ENCODE results near the gene ZNF350.
"Not testable (repeated sequence)": the region's sequence is repeated elsewhere in the genome, so short reads cannot be mapped to it uniquely, and the experiment has no call there.

ZNF350 gene
- 25.2 to 36.2 (median 29.4) reads per million in 3 donors for total RNA-seq

DNA sequence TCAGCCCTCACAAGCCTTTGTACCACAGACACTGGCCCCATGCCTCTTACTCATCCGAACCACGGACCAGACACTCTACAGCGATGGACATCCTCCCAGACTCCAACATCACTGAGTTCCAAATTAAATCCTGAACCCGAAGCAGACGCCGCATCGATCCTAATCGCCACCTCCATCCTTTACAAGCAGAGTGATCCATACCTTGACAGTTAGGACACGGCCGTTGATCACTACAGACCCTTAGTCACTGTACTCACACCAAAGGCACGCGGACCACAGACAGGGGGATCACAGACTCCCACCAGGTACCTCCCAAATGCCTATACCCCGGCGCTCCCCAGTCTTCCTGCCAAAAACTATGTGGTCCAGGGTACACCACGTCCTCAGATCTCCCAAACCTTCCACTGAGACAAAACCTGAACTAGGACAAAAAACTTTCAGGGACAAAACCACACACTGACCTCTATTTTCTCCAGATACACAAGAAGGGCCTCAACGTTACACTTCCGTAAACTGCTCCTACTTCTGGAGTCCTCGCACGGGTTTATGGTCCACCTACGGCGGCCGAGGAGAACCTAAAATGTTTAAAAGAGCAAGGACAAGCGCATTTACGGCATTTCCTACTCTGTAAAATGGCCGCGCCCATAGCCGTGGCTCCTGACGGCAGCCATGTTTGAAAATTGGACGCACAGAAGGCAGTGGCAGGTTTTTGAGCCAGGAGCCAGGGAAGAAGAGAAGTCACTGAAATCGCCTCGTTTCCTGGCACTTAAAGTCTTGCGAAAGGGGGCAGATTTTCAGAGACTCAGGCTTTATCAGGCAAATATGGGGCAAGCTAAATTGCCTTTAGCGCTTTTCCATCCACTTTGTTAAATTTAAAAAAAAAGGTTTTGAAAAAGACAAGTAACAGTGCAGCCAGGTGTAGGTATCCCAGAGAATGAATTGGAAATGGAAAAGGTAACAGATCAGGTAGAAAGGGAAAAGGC is at the start of gene ZNF350:
ZNF350 (minus strand) TSS at position 532 of the 983 bp plus-strand sequence. CDS start 12,480 bp downstream, outside the sequence.
- Histone ChIP-seq H3K27me3 (replicated peaks; ENCODE audit: control insufficient read depth, insufficient read depth, low read length, poor library complexity, severe bottlenecking) (no peaks in the 10 kb centered on the region), H3K27ac (ENCODE audit: insufficient read depth, low read length, poor library complexity, severe bottlenecking) (peak within 1 kb of the TSS; percentile 65), H3K36me3 (ENCODE audit: control insufficient read depth, insufficient read depth, low read length) (peaks cover under 1% of the 10 kb centered on the region), H3K4me3 (ENCODE audit: insufficient read depth, low read depth, low read length, poor library complexity, severe bottlenecking) (peak within 1 kb of the TSS; percentile 91), H3K9me3 (ENCODE audit: control insufficient read depth, low read length) (peaks cover 56% of the 10 kb centered on the region), H3K4me1 (ENCODE audit: control insufficient read depth, insufficient read depth, low read length, poor library complexity, severe bottlenecking) (no peaks in the 10 kb centered on the region)
- peak; percentile 78 to 87 (median 82) for DNase-seq

DNA sequence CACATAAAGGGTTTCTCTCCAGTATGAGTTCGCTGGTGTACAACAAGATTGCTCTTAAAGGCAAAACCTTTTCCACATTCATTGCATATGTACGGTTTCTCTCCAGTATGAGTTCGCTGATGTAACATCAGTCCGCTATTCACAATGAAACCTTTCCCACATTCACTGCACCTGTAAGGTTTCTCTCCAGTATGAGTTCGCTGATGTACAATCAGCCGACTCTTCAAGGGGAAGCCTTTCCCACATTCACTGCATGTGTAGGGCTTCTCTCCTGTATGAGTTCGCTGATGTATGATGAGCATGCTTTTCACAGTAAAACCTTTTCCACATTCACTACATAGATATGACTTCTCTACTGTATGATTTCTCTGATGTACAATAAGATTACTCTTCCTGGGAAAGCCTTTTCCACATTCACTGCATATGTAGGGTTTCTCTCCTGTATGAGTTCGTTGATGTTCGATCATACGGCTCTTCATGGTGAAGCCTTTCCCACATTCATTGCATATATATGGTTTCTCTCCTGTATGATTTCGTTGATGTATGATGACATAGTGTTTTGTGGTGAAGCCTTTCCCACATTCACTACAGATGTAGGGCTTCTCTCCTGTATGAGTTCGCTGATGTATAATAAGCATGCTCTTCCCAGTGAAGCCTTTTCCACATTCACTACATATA is 47.5 kb upstream of the ZNF350 start:
- Histone ChIP-seq H3K4me3 (ENCODE audit: insufficient read depth, low read depth, low read length, poor library complexity, severe bottlenecking) (no peak overlapping the region), H3K27ac (ENCODE audit: insufficient read depth, low read length, poor library complexity, severe bottlenecking) (no peak overlapping the region), H3K27me3 (replicated peaks; ENCODE audit: control insufficient read depth, insufficient read depth, low read length, poor library complexity, severe bottlenecking) (no peaks in the 10 kb centered on the region), H3K9me3 (ENCODE audit: control insufficient read depth, low read length) (peaks cover 55% of the 10 kb centered on the region), H3K36me3 (ENCODE audit: control insufficient read depth, insufficient read depth, low read length) (peaks cover 48% of the 10 kb centered on the region), H3K4me1 (ENCODE audit: control insufficient read depth, insufficient read depth, low read length, poor library complexity, severe bottlenecking) (no peaks in the 10 kb centered on the region)
- no peak for DNase-seq

DNA sequence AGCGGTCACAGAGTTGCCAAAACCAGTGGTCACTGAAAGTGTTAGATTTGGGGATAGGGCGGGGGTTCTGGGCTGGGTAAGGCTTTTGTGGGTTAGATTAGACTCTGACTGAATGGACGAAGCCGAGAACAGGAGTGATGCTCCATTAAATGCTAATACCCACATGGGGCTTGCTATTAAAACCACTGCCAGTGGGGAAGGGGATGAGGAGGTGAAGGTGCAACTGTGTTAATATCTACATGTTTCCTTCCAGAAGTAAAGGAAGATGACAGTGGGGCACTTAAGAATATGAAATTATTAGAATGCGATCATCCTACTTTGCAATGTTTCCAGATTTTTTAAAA is 42.1 kb upstream of the ZNF350 start:
- Histone ChIP-seq H3K4me1 (ENCODE audit: control insufficient read depth, insufficient read depth, low read length, poor library complexity, severe bottlenecking) (no peaks in the 10 kb centered on the region), H3K36me3 (ENCODE audit: control insufficient read depth, insufficient read depth, low read length) (peaks cover 22% of the 10 kb centered on the region), H3K4me3 (ENCODE audit: insufficient read depth, low read depth, low read length, poor library complexity, severe bottlenecking) (peak overlapping the region; percentile 86), H3K27ac (ENCODE audit: insufficient read depth, low read length, poor library complexity, severe bottlenecking) (peak overlapping the region; percentile 83), H3K9me3 (ENCODE audit: control insufficient read depth, low read length) (peaks cover 18% of the 10 kb centered on the region), H3K27me3 (replicated peaks; ENCODE audit: control insufficient read depth, insufficient read depth, low read length, poor library complexity, severe bottlenecking) (no peaks in the 10 kb centered on the region)
- DNase-seq, result no peak

DNA sequence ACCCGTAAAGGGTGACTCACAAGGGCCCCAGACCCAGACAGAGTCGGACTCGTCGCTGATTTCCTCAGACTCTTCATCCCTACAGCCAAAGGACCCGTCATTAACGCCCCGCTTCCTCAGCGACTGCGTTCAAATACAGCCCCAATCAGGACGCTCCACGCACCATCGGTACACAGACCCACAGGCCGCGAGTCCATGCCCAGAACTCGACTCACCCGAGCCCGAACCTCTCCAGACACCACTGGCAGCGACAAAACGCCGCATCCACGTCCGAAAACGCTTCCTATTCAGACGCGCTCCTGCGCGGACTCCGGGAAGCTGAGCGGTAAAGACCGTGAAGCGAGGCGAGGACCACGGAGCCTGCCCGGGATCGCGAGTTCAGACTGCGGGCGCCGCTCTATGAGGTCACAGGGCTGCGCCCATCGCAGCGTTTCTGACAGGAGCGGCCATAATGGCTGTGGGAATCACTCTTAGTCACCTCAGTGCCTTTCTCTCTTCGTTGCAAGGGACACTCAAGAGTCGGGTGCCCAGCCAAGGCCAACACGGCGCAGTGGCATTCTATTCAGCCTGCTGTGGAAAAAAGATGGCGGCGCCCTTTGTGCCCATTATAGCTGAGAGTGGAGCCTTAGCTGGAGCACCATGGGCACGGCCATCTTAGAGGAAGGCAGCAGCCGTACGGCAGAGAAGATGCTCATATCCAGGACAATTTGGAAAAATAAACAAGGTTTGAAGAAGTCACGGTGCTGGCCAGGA is 41.6 kb upstream of the ZNF350 start, which contains the start of gene ZNF614:
ZNF614 (minus strand) TSS at position 353 of the 753 bp plus-strand sequence. CDS start 2,634 bp downstream, outside the sequence.
- Histone ChIP-seq H3K4me3 (ENCODE audit: insufficient read depth, low read depth, low read length, poor library complexity, severe bottlenecking) (peak within 1 kb of the TSS; percentile 86), H3K9me3 (ENCODE audit: control insufficient read depth, low read length) (peaks cover 12% of the 10 kb centered on the region), H3K27ac (ENCODE audit: insufficient read depth, low read length, poor library complexity, severe bottlenecking) (peak within 1 kb of the TSS; percentile 83), H3K4me1 (ENCODE audit: control insufficient read depth, insufficient read depth, low read length, poor library complexity, severe bottlenecking) (no peaks in the 10 kb centered on the region), H3K27me3 (replicated peaks; ENCODE audit: control insufficient read depth, insufficient read depth, low read length, poor library complexity, severe bottlenecking) (no peaks in the 10 kb centered on the region), H3K36me3 (ENCODE audit: control insufficient read depth, insufficient read depth, low read length) (peaks cover 28% of the 10 kb centered on the region)
- peak; percentile 58 to 69 (median 67) for DNase-seq

DNA sequence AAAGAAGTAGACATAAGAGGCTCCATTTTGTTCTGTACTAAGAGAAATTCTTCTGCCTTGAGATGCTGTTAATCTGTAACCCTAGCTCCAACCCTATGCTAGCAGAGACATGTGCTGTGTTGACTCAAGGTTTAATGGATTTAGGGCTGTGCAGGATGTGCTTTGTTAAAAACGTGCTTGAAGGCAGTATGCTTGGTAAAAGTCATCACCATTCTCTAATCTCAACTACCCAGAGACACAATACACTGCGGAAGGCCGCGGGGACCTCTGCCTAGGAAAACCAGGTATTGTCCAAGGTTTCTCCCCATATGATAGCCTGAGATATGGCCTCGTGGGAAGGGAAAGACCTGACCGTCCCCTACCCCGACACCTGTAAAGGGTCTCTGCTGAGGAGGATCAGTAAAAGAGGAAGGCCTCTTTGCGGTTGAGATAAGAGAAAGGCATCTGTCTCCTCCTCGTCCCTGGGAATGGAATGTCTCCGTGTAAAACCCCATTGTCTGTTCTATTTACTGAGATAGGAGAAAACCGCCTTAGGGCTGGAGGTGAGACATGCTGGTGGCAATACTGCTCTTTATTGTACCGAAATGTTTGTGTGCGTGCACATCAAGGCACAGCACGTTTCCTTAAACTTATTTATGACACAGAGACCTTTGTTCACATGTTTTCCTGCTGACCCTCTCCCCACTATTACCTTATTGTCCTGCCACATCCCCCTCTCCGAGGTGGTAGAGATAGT is 39.8 kb upstream of the ZNF350 start:
- H3K36me3 ChIP-seq (ENCODE audit: control insufficient read depth, insufficient read depth, low read length), result peaks cover 37% of the 10 kb centered on the region
- H3K4me1 ChIP-seq (ENCODE audit: control insufficient read depth, insufficient read depth, low read length, poor library complexity, severe bottlenecking); H3K9me3 ChIP-seq (ENCODE audit: control insufficient read depth, low read length); H3K27ac ChIP-seq (ENCODE audit: insufficient read depth, low read length, poor library complexity, severe bottlenecking); H3K4me3 ChIP-seq (ENCODE audit: insufficient read depth, low read depth, low read length, poor library complexity, severe bottlenecking); DNase-seq; H3K27me3 ChIP-seq (replicated peaks; ENCODE audit: control insufficient read depth, insufficient read depth, low read length, poor library complexity, severe bottlenecking): not testable (repeated sequence)

DNA sequence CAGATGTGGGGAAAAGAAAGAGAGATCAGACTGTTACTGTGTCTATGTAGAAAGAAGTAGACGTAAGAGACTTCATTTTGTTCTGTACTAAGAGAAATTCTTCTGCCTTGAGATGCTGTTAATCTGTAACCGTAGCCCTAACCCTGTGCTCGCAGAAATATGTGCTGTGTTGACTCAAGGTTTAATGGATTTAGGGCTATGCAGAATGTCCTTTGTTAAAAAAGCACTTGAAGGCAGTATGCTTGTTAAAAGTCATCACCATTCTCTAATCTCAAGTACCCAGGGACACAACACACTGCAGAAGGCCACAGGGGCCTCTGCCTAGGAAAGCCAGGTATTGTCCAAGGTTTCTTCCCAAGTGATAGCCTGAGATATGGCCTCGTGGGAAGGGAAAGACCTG is 37.8 kb upstream of the ZNF350 start:
- H3K36me3 ChIP-seq (ENCODE audit: control insufficient read depth, insufficient read depth, low read length), result peaks cover 56% of the 10 kb centered on the region

DNA sequence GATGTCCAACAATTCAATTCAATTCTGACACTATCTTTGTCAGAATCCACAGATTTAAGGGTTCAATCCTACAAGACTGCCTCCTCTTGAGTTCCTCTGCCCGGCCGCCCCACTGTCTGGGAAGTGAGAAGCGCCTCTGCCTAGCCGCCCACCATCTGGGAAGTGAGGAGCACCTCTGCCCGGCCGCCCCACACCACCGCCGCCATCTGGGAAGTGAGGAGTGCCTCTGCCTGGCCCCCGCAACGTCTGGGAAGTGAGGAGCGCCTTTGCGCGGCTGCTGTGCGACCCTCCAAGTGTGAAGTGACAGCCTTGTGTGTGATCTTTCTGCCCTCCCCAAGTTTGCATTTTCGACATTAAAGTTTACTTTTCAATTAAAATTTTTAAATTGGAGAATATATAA is 35.6 kb upstream of the ZNF350 start:
- no peaks in the 10 kb centered on the region for H3K27me3 ChIP-seq (replicated peaks; ENCODE audit: control insufficient read depth, insufficient read depth, low read length, poor library complexity, severe bottlenecking)
- no peak overlapping the region for H3K4me3 ChIP-seq (ENCODE audit: insufficient read depth, low read depth, low read length, poor library complexity, severe bottlenecking)
- peaks cover 79% of the 10 kb centered on the region for H3K36me3 ChIP-seq (ENCODE audit: control insufficient read depth, insufficient read depth, low read length)
- no peaks in the 10 kb centered on the region for H3K4me1 ChIP-seq (ENCODE audit: control insufficient read depth, insufficient read depth, low read length, poor library complexity, severe bottlenecking)
- H3K9me3 ChIP-seq (ENCODE audit: control insufficient read depth, low read length), result peaks cover 36% of the 10 kb centered on the region
- no peak for DNase-seq
- H3K27ac ChIP-seq (ENCODE audit: insufficient read depth, low read length, poor library complexity, severe bottlenecking), result no peak overlapping the region

More for the DNA sequence above, 37.8 kb upstream of the ZNF350 start:
- H3K27me3 ChIP-seq (replicated peaks; ENCODE audit: control insufficient read depth, insufficient read depth, low read length, poor library complexity, severe bottlenecking); H3K4me3 ChIP-seq (ENCODE audit: insufficient read depth, low read depth, low read length, poor library complexity, severe bottlenecking); H3K27ac ChIP-seq (ENCODE audit: insufficient read depth, low read length, poor library complexity, severe bottlenecking); H3K4me1 ChIP-seq (ENCODE audit: control insufficient read depth, insufficient read depth, low read length, poor library complexity, severe bottlenecking); DNase-seq: not testable (repeated sequence)
- peaks cover 20% of the 10 kb centered on the region for H3K9me3 ChIP-seq (ENCODE audit: control insufficient read depth, low read length)

DNA sequence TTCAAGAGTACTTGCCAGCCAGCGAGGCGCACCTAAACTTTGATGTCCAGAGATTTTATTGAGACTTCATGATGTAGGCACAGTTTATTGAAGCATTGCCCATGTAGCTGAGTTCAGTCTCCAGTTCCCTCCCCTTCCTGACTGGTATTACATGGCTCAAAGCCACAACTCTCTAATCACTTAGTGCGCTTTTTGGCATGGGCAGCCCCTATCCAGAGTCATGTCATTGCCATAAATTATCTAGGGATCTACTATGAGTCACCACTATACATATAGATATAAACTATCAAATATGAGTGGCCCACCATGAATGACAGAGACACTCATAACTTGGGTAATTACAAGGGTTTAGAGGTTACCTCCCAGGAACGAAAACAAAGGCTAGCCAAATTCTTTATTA is 33.9 kb upstream of the ZNF350 start:
- peaks cover 53% of the 10 kb centered on the region for H3K9me3 ChIP-seq (ENCODE audit: control insufficient read depth, low read length)
- H3K4me1 ChIP-seq (ENCODE audit: control insufficient read depth, insufficient read depth, low read length, poor library complexity, severe bottlenecking), result no peaks in the 10 kb centered on the region
- DNase-seq, result no peak
- H3K27me3 ChIP-seq (replicated peaks; ENCODE audit: control insufficient read depth, insufficient read depth, low read length, poor library complexity, severe bottlenecking), result no peaks in the 10 kb centered on the region
- H3K27ac ChIP-seq (ENCODE audit: insufficient read depth, low read length, poor library complexity, severe bottlenecking), result no peak overlapping the region
- H3K4me3 ChIP-seq (ENCODE audit: insufficient read depth, low read depth, low read length, poor library complexity, severe bottlenecking), result no peak overlapping the region
- peaks cover 88% of the 10 kb centered on the region for H3K36me3 ChIP-seq (ENCODE audit: control insufficient read depth, insufficient read depth, low read length)

DNA sequence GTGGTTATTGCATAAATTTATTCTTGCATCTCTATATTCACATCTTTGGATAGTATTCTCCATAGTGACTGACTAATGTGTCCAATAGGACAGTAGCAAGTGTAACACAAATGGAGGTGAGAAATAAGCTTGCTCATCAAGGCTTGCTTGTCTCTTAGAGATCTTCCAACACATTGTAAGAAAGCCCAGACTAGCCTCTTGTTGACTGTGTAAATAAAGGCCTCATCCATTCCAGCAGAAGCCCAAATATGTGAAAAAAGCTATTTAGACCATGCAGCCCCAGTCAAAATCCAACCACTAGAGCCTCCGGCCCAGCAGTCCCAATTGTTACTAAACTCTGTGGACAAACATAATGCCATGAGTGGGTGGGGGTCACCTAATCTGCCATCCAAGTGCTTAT is 24.0 kb upstream of the ZNF350 start:
- H3K27me3 ChIP-seq (replicated peaks; ENCODE audit: control insufficient read depth, insufficient read depth, low read length, poor library complexity, severe bottlenecking), result no peaks in the 10 kb centered on the region
- H3K36me3 ChIP-seq (ENCODE audit: control insufficient read depth, insufficient read depth, low read length), result peaks cover under 1% of the 10 kb centered on the region
- peaks cover 14% of the 10 kb centered on the region for H3K9me3 ChIP-seq (ENCODE audit: control insufficient read depth, low read length)
- H3K4me3 ChIP-seq (ENCODE audit: insufficient read depth, low read depth, low read length, poor library complexity, severe bottlenecking), result no peak overlapping the region
- no peak for DNase-seq
- H3K27ac ChIP-seq (ENCODE audit: insufficient read depth, low read length, poor library complexity, severe bottlenecking), result no peak overlapping the region
- H3K4me1 ChIP-seq (ENCODE audit: control insufficient read depth, insufficient read depth, low read length, poor library complexity, severe bottlenecking), result peaks cover 5% of the 10 kb centered on the region

Data from effector memory CD4-positive, alpha-beta T cell (primary cell).